HG03135 (cell line): ENCODE results near the gene DERA.
A peak's percentile ranks its signal among the peaks of the same experiment; 100 is the strongest.
"Not testable (repeated sequence)": the region's sequence is repeated elsewhere in the genome, so short reads cannot be mapped to it uniquely, and the experiment has no call there.

Source experiments
- ATAC-seq: cut with Tn5 transposase; IDR thresholded peaks from one replicate; pipeline ENCODE4 v1.9.1; 2021; ENCODE audit warnings: mild to moderate bottlenecking, moderate library complexity; ENCODE audit not compliant: unreplicated experiment

DERA gene

GRCh38 chr12:15910864-15911721 is at the start of gene DERA:
DERA (plus strand) TSS chr12:15911332; CDS start chr12:15911384, 52 bp downstream.
- peak; percentile 86 for ATAC-seq

GRCh38 chr12:15861404-15861803 is 49.7 kb upstream of the DERA start:
- no peak for ATAC-seq

- no peak for ATAC-seq
Observed at GRCh38 chr12:15862840-15863239, 48.3 kb upstream of the DERA start.

- no peak for ATAC-seq
Observed at GRCh38 chr12:15863372-15863771, 47.8 kb upstream of the DERA start.

- peak; percentile 90 for ATAC-seq
Observed at GRCh38 chr12:15863984-15864383, 47.1 kb upstream of the DERA start.

- no peak for ATAC-seq
Observed at GRCh38 chr12:15868186-15868585, 42.9 kb upstream of the DERA start.

- no peak for ATAC-seq
Observed at GRCh38 chr12:15873556-15873955, 37.6 kb upstream of the DERA start.

GRCh38 chr12:15874556-15875145 is 36.5 kb upstream of the DERA start:
- ATAC-seq: not testable (repeated sequence)

GRCh38 chr12:15875863-15876262 is 35.3 kb upstream of the DERA start:
- ATAC-seq: no peak

GRCh38 chr12:15879413-15879812 is 31.7 kb upstream of the DERA start:
- ATAC-seq: no peak

GRCh38 chr12:15880721-15881120 is 30.4 kb upstream of the DERA start:
- ATAC-seq: no peak

GRCh38 chr12:15882118-15882971 is 28.8 kb upstream of the DERA start, which contains the start of gene STRAP:
STRAP (plus strand) TSS chr12:15882387; CDS start chr12:15882708, 321 bp downstream.
- peak; percentile 97 for ATAC-seq

GRCh38 chr12:15883536-15883935 is 27.6 kb upstream of the DERA start:
- ATAC-seq: no peak

- ATAC-seq: no peak
Observed at GRCh38 chr12:15886372-15887042, 24.6 kb upstream of the DERA start.

GRCh38 chr12:15887043-15887817 is 23.9 kb upstream of the DERA start:
- ATAC-seq: no peak

GRCh38 chr12:15892645-15893259 is 18.4 kb upstream of the DERA start:
- ATAC-seq: no peak

GRCh38 chr12:15893260-15893659 is 17.9 kb upstream of the DERA start:
- no peak for ATAC-seq

- ATAC-seq: no peak
Observed at GRCh38 chr12:15896867-15897266, 14.3 kb upstream of the DERA start.

GRCh38 chr12:15897433-15897832 is 13.7 kb upstream of the DERA start:
- no peak for ATAC-seq
